Motor neuron (in vitro differentiated cells): ENCODE measurements around the gene FAM184A. TPM values are rescaled to one million over a fixed set of nuclear protein-coding genes. Genes with fewer than 3 reads are reported as not detected.

Source experiments
- ATAC-seq, 8 experiments: fragments of 200-7000 bp; cut with Tn5 transposase; replicated peaks in 6 of 8; 2 replicates each; pipeline ENCODE4 v1.8.0; 2021; ENCODE audit warnings: mild to moderate bottlenecking in 8 of 8, moderate library complexity in 8 of 8
- H3K27ac ChIP-seq, 2 donors: fragments of 250-450 bp; sonication (Bioruptor Pico); 2 replicates each; pipeline ENCODE4 v1.9.0; 2021; ENCODE audit warnings: antibody characterized with exemption in 2 of 2, mild to moderate bottlenecking in 2 of 2, moderate library complexity in 1 of 2
- H3K4me1 ChIP-seq, 2 donors: fragments of 250-450 bp; sonication (Bioruptor Pico); replicated peaks in 1 of 2; 2 replicates each; pipeline ENCODE4 v1.6.1; 2021; ENCODE audit warnings: antibody characterized with exemption in 2 of 2, mild to moderate bottlenecking in 2 of 2, moderate library complexity in 1 of 2
- H3K4me3 ChIP-seq, 5 donors: fragments of 250-450 bp; sonication (Bioruptor Pico); 2 replicates each; pipeline ENCODE4 v1.9.0; 2021; ENCODE audit warnings: antibody characterized with exemption in 5 of 5, mild to moderate bottlenecking in 5 of 5, moderate library complexity in 4 of 5
- WGBS, 10 experiments: fragments of 450-650 bp; shearing (Covaris generic); methylation state at CpG; one replicate each; pipeline ENCODE4 v1.0.0; 2022; 5-methylcytosine and 5-hydroxymethylcytosine counted together
- in situ Hi-C, 9 experiments: fragments of 400-800 bp; cut with MboI; loops; one replicate each; pipeline ENCODE4 v1.15.0; 2021; ENCODE audit warnings: low sequenced_read_pairs in 9 of 9, low pct_unique_long_range_greater_than_20kb in 2 of 9; ENCODE audit not compliant: unreplicated experiment in 9 of 9
- total RNA-seq, 8 experiments: library from RNA; unstranded; fragments of 300-600 nt; gene quantifications; 2 replicates each; pipeline versions ENCODE4 v1.2.3 to v1.2.4, GENCODE V29; 2022

Gene FAM184A
- total RNA-seq, 8 experiments from 2014 or later, result 4.2 to 49.1 (median 19.7) TPM

GRCh38 chr6:119090256-119090655 lies 11.8 kb upstream of the FAM184A start:
- 4 to 61% (median 37%) methylated on average over 1 to 2 of the region's 2 CpGs; no CpG with 5 or more reads in 4 of the 10 experiments for WGBS, 10 experiments
- no peak for ATAC-seq
- in situ Hi-C loops, result no loop called here
- Histone ChIP-seq H3K4me1 (no peaks in the 10 kb centered on the region), H3K27ac (no peak overlapping the region), H3K4me3 (no peak overlapping the region)

GRCh38 chr6:119084784-119085183 lies 6.3 kb upstream of the FAM184A start:
- in situ Hi-C loops, result no loop called here
- no peak for ATAC-seq
- Histone ChIP-seq H3K4me3 (no peak overlapping the region), H3K4me1 (no peaks in the 10 kb centered on the region), H3K27ac (no peak overlapping the region)
- WGBS, 10 experiments, result 0 to 100% (median 22%) methylated on average over 1 of the region's 1 CpG; no CpG with 5 or more reads in 5 of the 10 experiments

GRCh38 chr6:119083007-119083406 lies 4.5 kb upstream of the FAM184A start:
- in situ Hi-C loops, result no loop called here
- WGBS, 10 experiments, result 20 to 100% (median 87%) methylated on average over 1 to 4 of the region's 5 CpGs; no CpG with 5 or more reads in 2 of the 10 experiments
- ATAC-seq, result no peak
- H3K4me1 ChIP-seq, result peaks cover 4% of the 10 kb centered on the region in 2 donors
- no peak overlapping the region for H3K27ac ChIP-seq
- H3K4me3 ChIP-seq, result no peak overlapping the region

GRCh38 chr6:119079283-119079809 lies 882 bp upstream of the FAM184A start:
- ATAC-seq, result no peak
- in situ Hi-C loops, result no loop called here
- Histone ChIP-seq H3K4me3 (peak overlapping the region; percentile 84 to 95 (median 86)), H3K4me1 (peaks cover 12 to 15% of the 10 kb centered on the region in 2 donors), H3K27ac (peak overlapping the region in 1 of 2 donors; percentile 43)
- 0 to 86% (median 27%) methylated on average over 1 to 9 of the region's 9 CpGs for WGBS, 10 experiments

- peaks cover 12 to 15% of the 10 kb centered on the region in 2 donors for H3K4me1 ChIP-seq
- WGBS, 10 experiments, result 0 to 18% (median 0%) methylated on average over 4 to 9 of the region's 43 CpGs; no CpG with 5 or more reads in 3 of the 10 experiments
- H3K4me3 ChIP-seq, result peak overlapping the region; percentile 84 to 95 (median 86)
- H3K27ac ChIP-seq, result peak overlapping the region; percentile 75 to 83
- ATAC-seq, result peak; percentile 8 to 44 (median 32)
- in situ Hi-C loops, result no loop called here
Observed at GRCh38 chr6:119077643-119078375, 655 bp downstream of the FAM184A start.

- peak overlapping the region; percentile 84 to 95 (median 86) for H3K4me3 ChIP-seq
- WGBS, 10 experiments, result 0 to 61% (median 27%) methylated on average over 2 to 3 of the region's 3 CpGs; no CpG with 5 or more reads in 2 of the 10 experiments
- peaks cover 12 to 15% of the 10 kb centered on the region in 2 donors for H3K4me1 ChIP-seq
- H3K27ac ChIP-seq, result no peak overlapping the region
- no peak for ATAC-seq
- in situ Hi-C loops, result no loop called here
Observed at GRCh38 chr6:119077391-119077642, 1.1 kb downstream of the FAM184A start.

- H3K4me3 ChIP-seq, result peak overlapping the region in 4 of 5 donors; percentile 85 to 95 (median 89)
- ATAC-seq, result no peak
- H3K27ac ChIP-seq, result no peak overlapping the region
- WGBS, 10 experiments, result 26 to 77% (median 58%) methylated on average over 3 to 7 of the region's 7 CpGs
- H3K4me1 ChIP-seq, result peaks cover 12 to 15% of the 10 kb centered on the region in 2 donors
- in situ Hi-C loops, result no loop called here
Observed at GRCh38 chr6:119076576-119077390, 1.7 kb downstream of the FAM184A start.

- WGBS, 10 experiments, result 33 to 88% (median 74%) methylated on average over 3 to 5 of the region's 5 CpGs; no CpG with 5 or more reads in 1 of the 10 experiments
- ATAC-seq, result no peak
- no peak overlapping the region for H3K27ac ChIP-seq
- in situ Hi-C loops, result no loop called here
- peaks cover 12 to 15% of the 10 kb centered on the region in 2 donors for H3K4me1 ChIP-seq
- H3K4me3 ChIP-seq, result peak overlapping the region in 1 of 5 donors; percentile 86
Observed at GRCh38 chr6:119076173-119076572, 2.3 kb downstream of the FAM184A start.

- ATAC-seq, result no peak
- in situ Hi-C loops, result no loop called here
- 50 to 100% (median 100%) methylated on average over 1 to 2 of the region's 2 CpGs; no CpG with 5 or more reads in 2 of the 10 experiments for WGBS, 10 experiments
- Histone ChIP-seq H3K4me3 (no peak overlapping the region), H3K4me1 (peaks cover 12 to 15% of the 10 kb centered on the region in 2 donors), H3K27ac (no peak overlapping the region)
Observed at GRCh38 chr6:119075200-119075981, 3.1 kb downstream of the FAM184A start.

GRCh38 chr6:119073307-119074051 lies 5.0 kb downstream of the FAM184A start:
- WGBS, 10 experiments, result 52 to 100% (median 91%) methylated on average over 1 to 4 of the region's 4 CpGs; no CpG with 5 or more reads in 2 of the 10 experiments
- in situ Hi-C loops, result no loop called here
- H3K27ac ChIP-seq, result no peak overlapping the region
- peaks cover 8 to 11% of the 10 kb centered on the region in 2 donors for H3K4me1 ChIP-seq
- ATAC-seq, result no peak
- no peak overlapping the region for H3K4me3 ChIP-seq

- Histone ChIP-seq H3K4me1 (peaks cover 2 to 4% of the 10 kb centered on the region in 2 donors), H3K27ac (no peak overlapping the region), H3K4me3 (no peak overlapping the region)
- in situ Hi-C loops, result no loop called here
- 83 to 100% (median 100%) methylated on average over 1 to 2 of the region's 2 CpGs; no CpG with 5 or more reads in 4 of the 10 experiments for WGBS, 10 experiments
- ATAC-seq, result no peak
Observed at GRCh38 chr6:119071576-119071975, 6.9 kb downstream of the FAM184A start.

GRCh38 chr6:119067091-119067490 lies 11.4 kb downstream of the FAM184A start:
- no peak overlapping the region for H3K4me3 ChIP-seq
- no peak overlapping the region for H3K27ac ChIP-seq
- in situ Hi-C loops, result no loop called here
- no peaks in the 10 kb centered on the region for H3K4me1 ChIP-seq
- no peak for ATAC-seq
